CD4-positive, alpha-beta T cell (primary cell): Measurements from ENCODE around the gene EIF2B1. TPM values are rescaled to one million over a fixed set of nuclear protein-coding genes. Genes with fewer than 3 reads are reported as not detected.

Experiments
- ATAC-seq: fragments of 200-7000 bp; cut with Tn5 transposase; one replicate; pipeline ENCODE4 v1.10.0; 2022; ENCODE audit warnings: mild to moderate bottlenecking; ENCODE audit not compliant: poor library complexity
- CTCF ChIA-PET: fragments of 350-600 bp; sonication (Branson Sonifier 250); formaldehyde crosslinking; loops from one replicate; lab custom pipeline; 2021; ENCODE audit warnings: antibody characterized with exemption, inconsistent platforms; lab: Charles Lee
- POLR2A ChIA-PET: fragments of 350-600 bp; sonication (Branson Sonifier 250); formaldehyde crosslinking; loops from one replicate; lab custom pipeline; 2021; ENCODE audit warnings: antibody characterized with exemption, inconsistent platforms; lab: Charles Lee
- DNase-seq, 14 experiments: peaks; one replicate each; pipeline ENCODE4 v3.0.0-alpha.2; 2013 to 2020; ENCODE audit warnings: mixed read lengths in 2 of 14
- H3K27ac ChIP-seq, 2 donors: one replicate each; pipeline versions ENCODE4 v1.5.1 to v1.7.0; 2013; ENCODE audit warnings: low read length in 2 of 2, low read depth in 1 of 2, mild to moderate bottlenecking in 1 of 2
- H3K27me3 ChIP-seq, 2 experiments: 1 replicate in 1 of 2; 2 replicates in 1 of 2; pipeline versions ENCODE4 v1.6.1 to v1.7.0; 2013; ENCODE audit warnings: low read length in 2 of 2, control low read depth in 1 of 2, mild to moderate bottlenecking in 1 of 2, moderate library complexity in 1 of 2; ENCODE audit not compliant: insufficient read depth in 2 of 2, control insufficient read depth in 1 of 2
- H3K36me3 ChIP-seq: one replicate; pipeline ENCODE4 v1.6.1; 2013; ENCODE audit warnings: low read length, control low read depth; ENCODE audit not compliant: insufficient read depth
- H3K4me1 ChIP-seq: one replicate; pipeline ENCODE4 v1.6.1; 2013; ENCODE audit warnings: low read length, control low read depth; ENCODE audit not compliant: insufficient read depth
- H3K4me3 ChIP-seq: one replicate; pipeline ENCODE4 v1.5.1; 2013; ENCODE audit warnings: mild to moderate bottlenecking, low read length, moderate library complexity
- H3K9me3 ChIP-seq, 2 experiments: 1 replicate in 1 of 2; 2 replicates in 1 of 2; pipeline versions ENCODE4 v1.6.1 to v1.7.0; 2013; ENCODE audit warnings: low read length in 2 of 2, mild to moderate bottlenecking in 2 of 2, control low read depth in 1 of 2, moderate library complexity in 1 of 2; ENCODE audit not compliant: control insufficient read depth in 1 of 2, insufficient read depth in 1 of 2
- H3K27ac Mint-ChIP-seq: one replicate; pipeline ENCODE4 v1.8.0; 2020; ENCODE audit warnings: mixed read lengths
- H3K27me3 Mint-ChIP-seq: one replicate; pipeline ENCODE4 v1.8.0; 2021; ENCODE audit warnings: mixed read lengths
- H3K36me3 Mint-ChIP-seq: one replicate; pipeline ENCODE4 v1.8.0; 2021; ENCODE audit warnings: low read depth, mixed read lengths
- H3K4me1 Mint-ChIP-seq: one replicate; pipeline ENCODE4 v1.8.0; 2021; ENCODE audit warnings: low read depth, mixed read lengths
- H3K4me3 Mint-ChIP-seq: one replicate; pipeline ENCODE4 v1.8.0; 2020; ENCODE audit warnings: mild to moderate bottlenecking, mixed read lengths
- H3K9me3 Mint-ChIP-seq: one replicate; pipeline ENCODE4 v1.8.0; 2020; ENCODE audit warnings: mixed read lengths
- CTCF ChIP-seq: fragments of 200-600 bp; IDR thresholded peaks from one replicate; pipeline ENCODE4 v1.8.0; 2022; ENCODE audit warnings: antibody characterized with exemption, mild to moderate bottlenecking
- intact Hi-C, 2 experiments: fragments of 100-400 bp; cut with DNase I in 1 of 2; cut with micrococcal nuclease in 1 of 2; formaldehyde crosslinking; loops; one replicate each; pipeline versions ENCODE4 v1.15.1 to v1.9.0; 2023 to 2025; cut with DNase I, micrococcal nuclease
- total RNA-seq, 174 experiments: library from RNA in 2 of 174; stranded (reverse) in 2 of 174; gene quantifications; one replicate each; pipeline ENCODE4 v1.2.3 and lab custom pipeline; 2021 to 2026

The EIF2B1 gene
- total RNA-seq, 2 experiments from 2014 or later = 36.0 to 37.3 TPM

GRCh38 chr12:123654129-123654701, 20.7 kb upstream of the EIF2B1 start:
- no peak for DNase-seq
- H3K9me3 ChIP-seq = no peaks in the 10 kb centered on the region
- Mint-ChIP-seq H3K27me3 (no peaks in the 10 kb centered on the region), H3K4me1 (no peaks in the 10 kb centered on the region), H3K9me3 (no peaks in the 10 kb centered on the region), H3K36me3 (peaks cover 81% of the 10 kb centered on the region), H3K4me3 (no peak overlapping the region), H3K27ac (no peak overlapping the region)
- no peak for ATAC-seq
- CTCF ChIA-PET = no interaction called here
- intact Hi-C loops = no loop called here
- no peak overlapping the region for H3K27ac ChIP-seq
- no peak overlapping the region for H3K4me3 ChIP-seq
- no peaks in the 10 kb centered on the region for H3K4me1 ChIP-seq
- no peaks in the 10 kb centered on the region for H3K27me3 ChIP-seq
- H3K36me3 ChIP-seq = peaks cover 54% of the 10 kb centered on the region
- POLR2A ChIA-PET = no interaction called here
- TF ChIP-seq CTCF = no peak

- Mint-ChIP-seq H3K27ac (no peak overlapping the region), H3K27me3 (no peaks in the 10 kb centered on the region), H3K4me1 (no peaks in the 10 kb centered on the region), H3K4me3 (no peak overlapping the region), H3K36me3 (peaks cover 75% of the 10 kb centered on the region), H3K9me3 (no peaks in the 10 kb centered on the region)
- DNase-seq (no peak), ATAC-seq (no peak)
- intact Hi-C loops = no loop called here
- no peaks in the 10 kb centered on the region for H3K27me3 ChIP-seq
- H3K4me1 ChIP-seq = no peaks in the 10 kb centered on the region
- H3K4me3 ChIP-seq = no peak overlapping the region
- ChIA-PET CTCF (no interaction called here), POLR2A (no interaction called here)
- no peak overlapping the region for H3K27ac ChIP-seq
- no peaks in the 10 kb centered on the region for H3K9me3 ChIP-seq
- no peak for TF ChIP-seq CTCF
- H3K36me3 ChIP-seq = peaks cover 54% of the 10 kb centered on the region
Observed at GRCh38 chr12:123648401-123648800, 14.9 kb upstream of the EIF2B1 start.

GRCh38 chr12:123645878-123646277, 12.4 kb upstream of the EIF2B1 start:
- no peak for TF ChIP-seq CTCF
- Mint-ChIP-seq H3K4me3 (no peak overlapping the region), H3K36me3 (peaks cover 66% of the 10 kb centered on the region), H3K27ac (no peak overlapping the region), H3K4me1 (no peaks in the 10 kb centered on the region), H3K9me3 (no peaks in the 10 kb centered on the region), H3K27me3 (no peaks in the 10 kb centered on the region)
- POLR2A ChIA-PET = no interaction called here
- DNase-seq (no peak), ATAC-seq (no peak)
- Histone ChIP-seq H3K4me1 (no peaks in the 10 kb centered on the region), H3K27me3 (no peaks in the 10 kb centered on the region), H3K4me3 (no peak overlapping the region), H3K9me3 (no peaks in the 10 kb centered on the region), H3K27ac (no peak overlapping the region), H3K36me3 (peaks cover 47% of the 10 kb centered on the region)
- CTCF ChIA-PET = no interaction called here
- intact Hi-C loops = no loop called here
